ENCODE results near the gene ACP7. TPM values are rescaled to one million over a fixed set of nuclear protein-coding genes. Genes with fewer than 3 reads are reported as not detected.

ACP7 gene
- total and polyA plus RNA-seq, 2 of the 8 experiments (the other 6 are each of a cell fraction or from before 2014, with no cell fraction given) = 0.27 to 0.50 TPM

- TF ChIP-seq CHD7 (IDR thresholded peaks at IDR 0.05; ENCODE audit: insufficient replicate concordance, low read length) (no peak), BCL11A (IDR thresholded peaks at IDR 0.05; ENCODE audit: low read depth in 2 of 2, low read length in 2 of 2) (no peak), SUZ12 (IDR thresholded peaks at IDR 0.05; ENCODE audit: low read length) (no peak), ZNF274 (IDR thresholded peaks at IDR 0.05; ENCODE audit: borderline replicate concordance, extremely low read depth, low read length) (no peak), CHD2 (IDR thresholded peaks at IDR 0.05; ENCODE audit: low read length) (no peak), KDM4A (IDR thresholded peaks at IDR 0.05; ENCODE audit: low read depth, low read length, severe bottlenecking) (no peak), MAX (IDR thresholded peaks at IDR 0.05) (no peak), EZH2 (IDR thresholded peaks at IDR 0.05; ENCODE audit: low read depth, low read length, severe bottlenecking) (no peak), CTCF (IDR thresholded peaks at IDR 0.05; ENCODE audit: control extremely low read depth in 1 of 3, insufficient read depth in 1 of 3, low read depth in 1 of 3, low read length in 3 of 3) (no peak)
These were observed 57.8 kb downstream of the ACP7 start (continued) for GRCh38 chr19:39141929-39142328.
